ENCODE results near the gene TRIM17. TPM values are rescaled to one million over a fixed set of nuclear protein-coding genes. Genes with fewer than 3 reads are reported as not detected.

TRIM17 gene
- total and polyA plus RNA-seq, 9 of the 15 experiments (the other 6 are each of a cell fraction or from before 2014, with no cell fraction given) = not detected

- H3K36me3 ChIP-seq (ENCODE audit: control insufficient read depth, insufficient read depth, low read length) = peaks cover 4% of the 10 kb centered on the region; the same call in 1 of the 3 replicates
- no peak for ATAC-seq
- no peaks in the 10 kb centered on the region; the same call in 1 of the 2 replicates for H4K20me1 ChIP-seq (replicated peaks; ENCODE audit: control insufficient read depth, insufficient read depth, low read length)
- TF ChIP-seq TRIM24 (IDR thresholded peaks at IDR 0.05) (no peak), TCF7 (IDR thresholded peaks at IDR 0.05; ENCODE audit: borderline replicate concordance) (no peak), YY1 (IDR thresholded peaks at IDR 0.05; ENCODE audit: borderline replicate concordance in 1 of 3, control insufficient read depth in 1 of 3, extremely low read depth in 1 of 3, insufficient read depth in 3 of 3, insufficient read length in 1 of 3, insufficient replicate concordance in 2 of 3, low read depth in 1 of 3, low read length in 2 of 3) (no peak), ZNF121 (CRISPR knock-in tag; conservative IDR thresholded peaks at IDR 0.05) (peak; percentile 97), MEF2D (tag; conservative IDR thresholded peaks at IDR 0.05; ENCODE audit: low read depth) (no peak), HDAC1 (IDR thresholded peaks at IDR 0.05) (no peak), BCOR (IDR thresholded peaks at IDR 0.05) (peak; percentile 39; the same call in 1 of the 2 replicates)
- TF ChIP-seq, protein P1, sequence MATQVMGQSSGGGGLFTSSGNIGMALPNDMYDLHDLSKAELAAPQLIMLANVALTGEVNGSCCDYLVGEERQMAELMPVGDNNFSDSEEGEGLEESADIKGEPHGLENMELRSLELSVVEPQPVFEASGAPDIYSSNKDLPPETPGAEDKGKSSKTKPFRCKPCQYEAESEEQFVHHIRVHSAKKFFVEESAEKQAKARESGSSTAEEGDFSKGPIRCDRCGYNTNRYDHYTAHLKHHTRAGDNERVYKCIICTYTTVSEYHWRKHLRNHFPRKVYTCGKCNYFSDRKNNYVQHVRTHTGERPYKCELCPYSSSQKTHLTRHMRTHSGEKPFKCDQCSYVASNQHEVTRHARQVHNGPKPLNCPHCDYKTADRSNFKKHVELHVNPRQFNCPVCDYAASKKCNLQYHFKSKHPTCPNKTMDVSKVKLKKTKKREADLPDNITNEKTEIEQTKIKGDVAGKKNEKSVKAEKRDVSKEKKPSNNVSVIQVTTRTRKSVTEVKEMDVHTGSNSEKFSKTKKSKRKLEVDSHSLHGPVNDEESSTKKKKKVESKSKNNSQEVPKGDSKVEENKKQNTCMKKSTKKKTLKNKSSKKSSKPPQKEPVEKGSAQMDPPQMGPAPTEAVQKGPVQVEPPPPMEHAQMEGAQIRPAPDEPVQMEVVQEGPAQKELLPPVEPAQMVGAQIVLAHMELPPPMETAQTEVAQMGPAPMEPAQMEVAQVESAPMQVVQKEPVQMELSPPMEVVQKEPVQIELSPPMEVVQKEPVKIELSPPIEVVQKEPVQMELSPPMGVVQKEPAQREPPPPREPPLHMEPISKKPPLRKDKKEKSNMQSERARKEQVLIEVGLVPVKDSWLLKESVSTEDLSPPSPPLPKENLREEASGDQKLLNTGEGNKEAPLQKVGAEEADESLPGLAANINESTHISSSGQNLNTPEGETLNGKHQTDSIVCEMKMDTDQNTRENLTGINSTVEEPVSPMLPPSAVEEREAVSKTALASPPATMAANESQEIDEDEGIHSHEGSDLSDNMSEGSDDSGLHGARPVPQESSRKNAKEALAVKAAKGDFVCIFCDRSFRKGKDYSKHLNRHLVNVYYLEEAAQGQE (IDR thresholded peaks at IDR 0.05; ENCODE audit: borderline replicate concordance) = peak; percentile 19; the same call in 1 of the 2 replicates
- TF ChIP-seq, protein P1 (CRISPR knock-in tag; IDR thresholded peaks at IDR 0.05; ENCODE audit: low read depth) = no peak
- DNase-seq (ENCODE audit: extremely low read depth in 1 of 4, low spot score in 3 of 4) = no peak
- no peak overlapping the region for H3K27ac ChIP-seq (ENCODE audit: extremely low read depth, low read depth, low read length)
- H3K9ac ChIP-seq (ENCODE audit: insufficient read depth in 1 of 2, low read depth in 2 of 2, low read length in 2 of 2) = no peak overlapping the region
- no peak overlapping the region for H3K4me2 ChIP-seq (ENCODE audit: insufficient read depth, low read length)
- no TSS peak for BruUV-seq (replicated peaks)
- peaks cover 22 to 55% of the 10 kb centered on the region in 2 experiments for H3K4me1 ChIP-seq (replicated peaks in 1 of 2; ENCODE audit: control insufficient read depth in 2 of 2, insufficient read depth in 2 of 2, low read length in 2 of 2)
- intact Hi-C loops (cut with micrococcal nuclease) = no loop called here
- 0 out of 2 replicates have a peak, but pooled peaks cover 1% of the 10 kb centered on the region for H3K9me3 ChIP-seq (replicated peaks; ENCODE audit: control insufficient read depth, insufficient read depth, low read depth, low read length)
- peaks cover 13% of the 10 kb centered on the region for H3K79me2 ChIP-seq (ENCODE audit: control insufficient read depth, insufficient read depth, low read length)
- no peak overlapping the region for H3K4me3 ChIP-seq
- H2AFZ ChIP-seq (ENCODE audit: low read depth, low read length) = no peak overlapping the region
- whole genome bisulfite sequencing (ENCODE audit: insufficient coverage, low coverage, missing lambda C conversion rate) = 58% methylated on average over 9 of the region's 9 CpGs
- no peaks in the 10 kb centered on the region for H3K27me3 ChIP-seq (ENCODE audit: control insufficient read depth in 2 of 2, insufficient read depth in 2 of 2, low read length in 2 of 2)
- no peaks in the 10 kb centered on the region for H3K9me1 ChIP-seq (ENCODE audit: control insufficient read depth, insufficient read depth, low read length)
- ChIA-PET CTCF (ENCODE audit: low intra/inter-chr PET ratio) (no interaction called here), POLR2A (interaction anchor here (0.7 to 1.9 kb wide), 6 partner anchors 9 to 1143 kb away, joined by 3 to 12 read pairs (median 4); a partner anchor contains a TSS)
- FAIRE-seq = no peak
- in situ Hi-C loops (cut with MboI) = no loop called here
Measured at GRCh38 chr1:228411548-228412430, 4.9 kb downstream of the TRIM17 start.

Data from K562 (cell line).